Vagina (tissue), 2 donors: ENCODE measurements around the gene GRIK4. TPM values are rescaled to one million over a fixed set of nuclear protein-coding genes. Genes with fewer than 3 reads are reported as not detected.

ENCODE experiments used
- DNase-seq, 2 donors: peaks; one replicate each; pipeline ENCODE4 v3.0.0-alpha.2; 2017; ENCODE audit errors: extremely low spot score in 2 of 2
- H3K27ac ChIP-seq: fragments of 200-600 bp; sonication (generic); one replicate; pipeline ENCODE4 v1.5.1; 2019
- H3K27me3 ChIP-seq: fragments of 200-600 bp; sonication (generic); one replicate; pipeline ENCODE4 v1.5.1; 2019
- H3K36me3 ChIP-seq, 2 donors: fragments of 200-600 bp; sonication (generic); one replicate each; pipeline ENCODE4 v1.5.1; 2017 to 2019
- H3K4me1 ChIP-seq: fragments of 200-600 bp; sonication (generic); one replicate; pipeline ENCODE4 v1.5.1; 2019
- H3K4me3 ChIP-seq, 2 donors: fragments of 200-600 bp; sonication (generic); 1 replicate in 1 of 2; 2 replicates in 1 of 2; pipeline ENCODE4 v1.5.1; 2016 to 2019
- H3K9me3 ChIP-seq: fragments of 200-600 bp; sonication (generic); one replicate; pipeline ENCODE4 v1.5.1; 2019
- POLR2A ChIP-seq, 2 donors: fragments of 450-650 bp; IDR thresholded peaks; one replicate each; pipeline ENCODE4 v1.6.1; 2017; ENCODE audit warnings: antibody characterized with exemption in 2 of 2, mild to moderate bottlenecking in 2 of 2, moderate library complexity in 2 of 2
- POLR2AphosphoS5 ChIP-seq, 2 donors: sonication (generic); formaldehyde crosslinking; IDR thresholded peaks; one replicate each; pipeline ENCODE4 v1.9.0; 2017; ENCODE audit warnings: antibody characterized with exemption in 2 of 2, mild to moderate bottlenecking in 2 of 2, low read depth in 1 of 2; ENCODE audit not compliant: insufficient read depth in 1 of 2
- intact Hi-C: fragments of 100-400 bp; cut with DNase I; formaldehyde crosslinking; loops from one replicate; pipeline ENCODE4 v1.15.1; 2023
- total RNA-seq: library from RNA; depleted of rRNA; stranded (reverse); fragments of >200 nt; gene quantifications from one replicate; pipeline ENCODE4 v1.2.3, GENCODE V29; 2016
- TF ChIP-seq, protein P1 (sequence below), 3 experiments: fragments of 450-650 bp in 2 of 3; fragments of 200-600 bp in 1 of 3; sonication (generic) in 1 of 3; IDR thresholded peaks; one replicate each; pipeline ENCODE4 v1.5.1; 2017 to 2019; ENCODE audit warnings: antibody characterized with exemption in 3 of 3, mild to moderate bottlenecking in 2 of 3, moderate library complexity in 2 of 3

GRIK4 gene
- total RNA-seq, 1 donor from 2014 or later, result 0.25 TPM

- Histone ChIP-seq H3K4me3 (no peak overlapping the region), H3K27ac (no peak overlapping the region), H3K9me3 (no peaks in the 10 kb centered on the region), H3K36me3 (no peaks in the 10 kb centered on the region), H3K4me1 (no peaks in the 10 kb centered on the region), H3K27me3 (no peaks in the 10 kb centered on the region)
- no peak for DNase-seq
- intact Hi-C loops, result no loop called here
- no peak for TF ChIP-seq POLR2AphosphoS5 (IDR thresholded peaks at IDR 0.05; ENCODE audit: insufficient read depth in 1 of 2, low read depth in 1 of 2)
- TF ChIP-seq, protein P1, sequence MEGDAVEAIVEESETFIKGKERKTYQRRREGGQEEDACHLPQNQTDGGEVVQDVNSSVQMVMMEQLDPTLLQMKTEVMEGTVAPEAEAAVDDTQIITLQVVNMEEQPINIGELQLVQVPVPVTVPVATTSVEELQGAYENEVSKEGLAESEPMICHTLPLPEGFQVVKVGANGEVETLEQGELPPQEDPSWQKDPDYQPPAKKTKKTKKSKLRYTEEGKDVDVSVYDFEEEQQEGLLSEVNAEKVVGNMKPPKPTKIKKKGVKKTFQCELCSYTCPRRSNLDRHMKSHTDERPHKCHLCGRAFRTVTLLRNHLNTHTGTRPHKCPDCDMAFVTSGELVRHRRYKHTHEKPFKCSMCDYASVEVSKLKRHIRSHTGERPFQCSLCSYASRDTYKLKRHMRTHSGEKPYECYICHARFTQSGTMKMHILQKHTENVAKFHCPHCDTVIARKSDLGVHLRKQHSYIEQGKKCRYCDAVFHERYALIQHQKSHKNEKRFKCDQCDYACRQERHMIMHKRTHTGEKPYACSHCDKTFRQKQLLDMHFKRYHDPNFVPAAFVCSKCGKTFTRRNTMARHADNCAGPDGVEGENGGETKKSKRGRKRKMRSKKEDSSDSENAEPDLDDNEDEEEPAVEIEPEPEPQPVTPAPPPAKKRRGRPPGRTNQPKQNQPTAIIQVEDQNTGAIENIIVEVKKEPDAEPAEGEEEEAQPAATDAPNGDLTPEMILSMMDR (IDR thresholded peaks at IDR 0.05), result no peak
- TF ChIP-seq POLR2A (IDR thresholded peaks at IDR 0.05), result no peak
Measured at GRCh38 chr11:120792306-120792705, 280.8 kb downstream of the GRIK4 start.

DNA sequence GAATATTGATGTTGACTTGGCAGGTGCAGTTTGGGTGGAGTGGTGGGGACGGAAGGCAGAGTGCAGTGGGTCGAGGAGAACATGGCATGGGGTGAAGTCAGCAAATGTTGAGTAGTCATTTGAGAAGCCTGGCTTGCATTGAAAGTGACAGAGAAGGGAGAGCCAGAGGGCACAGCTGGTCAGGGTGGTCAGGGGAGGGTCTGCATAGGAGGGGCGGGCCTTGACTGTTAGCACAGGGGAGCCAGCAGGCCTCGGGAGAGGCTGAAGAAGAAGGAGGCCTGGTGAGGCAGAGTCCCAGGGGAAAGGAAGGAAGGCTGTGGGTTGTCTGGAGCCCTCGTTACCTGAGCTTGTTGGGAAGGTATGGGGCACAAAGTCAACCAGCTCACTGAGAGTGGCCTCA lies 281.6 kb downstream of the GRIK4 start:
- Histone ChIP-seq H3K9me3 (no peaks in the 10 kb centered on the region), H3K27ac (no peak overlapping the region), H3K27me3 (no peaks in the 10 kb centered on the region), H3K36me3 (no peaks in the 10 kb centered on the region), H3K4me1 (no peaks in the 10 kb centered on the region), H3K4me3 (no peak overlapping the region)
- intact Hi-C loops, result no loop called here
- DNase-seq, result no peak
- TF ChIP-seq POLR2AphosphoS5 (IDR thresholded peaks at IDR 0.05; ENCODE audit: insufficient read depth in 1 of 2, low read depth in 1 of 2), result no peak
- no peak for TF ChIP-seq POLR2A (IDR thresholded peaks at IDR 0.05)
- TF ChIP-seq, protein P1 (IDR thresholded peaks at IDR 0.05), result no peak

DNA sequence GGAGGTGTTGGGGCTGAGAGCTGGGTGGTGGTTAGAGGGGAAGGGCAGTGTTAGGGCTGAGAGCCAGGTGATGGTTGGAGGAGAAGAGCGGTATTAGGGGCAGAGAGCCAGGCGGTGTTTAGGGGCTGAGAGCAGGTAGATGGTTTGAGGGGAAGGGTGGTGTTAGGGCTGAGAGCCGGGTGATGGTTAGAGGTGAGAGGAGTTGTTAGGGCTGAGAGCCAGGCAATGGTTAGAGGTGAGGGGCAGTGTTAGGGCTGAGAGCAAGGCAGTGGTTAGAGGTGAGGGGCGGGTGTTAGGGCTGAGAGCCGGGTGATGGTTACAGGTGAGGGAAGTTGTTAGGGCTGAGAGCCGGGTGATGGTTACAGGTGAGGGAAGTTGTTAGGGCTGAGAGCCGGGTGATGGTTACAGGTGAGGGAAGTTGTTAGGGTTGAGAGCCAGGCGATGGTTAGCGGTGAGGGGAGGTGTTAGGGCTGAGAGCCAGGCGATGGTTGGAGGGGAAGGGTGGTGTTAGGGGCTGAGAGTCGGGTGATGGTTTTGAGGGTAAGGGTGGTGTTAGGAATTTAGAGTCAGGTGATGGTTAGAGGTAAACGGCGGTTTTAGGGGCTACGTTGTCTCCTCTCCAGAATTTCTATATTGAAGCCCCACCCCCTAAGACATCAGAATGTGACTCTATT lies 282.4 kb downstream of the GRIK4 start:
- Histone ChIP-seq H3K36me3 (no peaks in the 10 kb centered on the region), H3K27me3 (no peaks in the 10 kb centered on the region), H3K4me3 (no peak overlapping the region), H3K4me1 (no peaks in the 10 kb centered on the region), H3K9me3 (no peaks in the 10 kb centered on the region), H3K27ac (no peak overlapping the region)
- intact Hi-C loops, result no loop called here
- TF ChIP-seq POLR2A (IDR thresholded peaks at IDR 0.05), result no peak
- no peak for TF ChIP-seq POLR2AphosphoS5 (IDR thresholded peaks at IDR 0.05; ENCODE audit: insufficient read depth in 1 of 2, low read depth in 1 of 2)
- TF ChIP-seq, protein P1 (IDR thresholded peaks at IDR 0.05), result no peak
- no peak for DNase-seq

DNA sequence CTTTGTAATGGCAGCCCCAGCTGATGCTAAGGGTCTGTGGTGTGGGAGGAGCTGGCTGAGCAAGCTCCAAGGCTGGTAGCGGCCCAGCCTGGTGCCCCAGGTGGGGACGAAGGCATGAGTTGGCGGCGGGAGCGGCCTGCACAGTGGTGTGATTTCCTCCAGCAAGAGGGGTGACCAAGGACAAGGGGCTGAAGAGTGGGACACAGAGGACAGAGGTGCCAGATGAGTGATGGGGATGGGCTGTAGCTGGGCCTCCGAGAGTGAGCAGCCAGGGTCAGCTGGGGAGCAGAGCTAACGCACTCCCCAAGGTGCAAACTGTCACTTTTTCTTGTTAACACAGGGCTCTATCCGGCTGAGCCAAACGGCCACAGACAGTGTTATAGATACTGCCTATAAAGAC lies 283.2 kb downstream of the GRIK4 start:
- TF ChIP-seq POLR2AphosphoS5 (IDR thresholded peaks at IDR 0.05; ENCODE audit: insufficient read depth in 1 of 2, low read depth in 1 of 2) (no peak), POLR2A (IDR thresholded peaks at IDR 0.05) (no peak)
- TF ChIP-seq, protein P1 (IDR thresholded peaks at IDR 0.05), result no peak
- Histone ChIP-seq H3K9me3 (no peaks in the 10 kb centered on the region), H3K36me3 (no peaks in the 10 kb centered on the region), H3K4me3 (no peak overlapping the region), H3K27ac (no peak overlapping the region), H3K4me1 (no peaks in the 10 kb centered on the region), H3K27me3 (no peaks in the 10 kb centered on the region)
- DNase-seq, result no peak
- intact Hi-C loops, result no loop called here

DNA sequence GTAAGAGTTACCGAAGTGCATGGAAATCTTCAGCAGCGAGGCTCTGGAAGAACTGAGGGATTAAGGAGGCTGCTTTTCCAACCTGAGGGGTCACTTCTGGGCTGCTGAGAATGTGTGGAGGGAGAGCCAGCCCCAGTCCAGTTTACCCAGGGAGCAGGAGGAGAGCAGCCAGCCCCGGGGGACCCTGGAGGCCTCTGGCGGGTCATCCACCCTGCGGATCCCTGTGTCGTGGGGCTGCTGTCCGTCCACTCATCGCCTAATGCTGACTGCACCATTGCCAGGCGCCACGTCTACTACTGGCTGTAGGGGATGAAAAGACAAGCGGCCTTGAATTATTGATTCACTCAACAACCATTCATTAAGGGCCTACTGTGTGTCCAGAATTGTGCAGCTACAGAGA lies 283.6 kb downstream of the GRIK4 start:
- Histone ChIP-seq H3K4me3 (no peak overlapping the region), H3K9me3 (no peaks in the 10 kb centered on the region), H3K36me3 (no peaks in the 10 kb centered on the region), H3K27ac (no peak overlapping the region), H3K27me3 (no peaks in the 10 kb centered on the region), H3K4me1 (no peaks in the 10 kb centered on the region)
- TF ChIP-seq POLR2AphosphoS5 (IDR thresholded peaks at IDR 0.05; ENCODE audit: insufficient read depth in 1 of 2, low read depth in 1 of 2) (no peak), POLR2A (IDR thresholded peaks at IDR 0.05) (no peak)
- TF ChIP-seq, protein P1 (IDR thresholded peaks at IDR 0.05), result no peak
- intact Hi-C loops, result no loop called here
- DNase-seq, result no peak
